ENCODE results near the gene ADORA2A. TPM values are rescaled to one million over a fixed set of nuclear protein-coding genes. Genes with fewer than 3 reads are reported as not detected.

The ADORA2A gene
- total RNA-seq, 1 donor = 3.9 TPM

- no peak overlapping the region for H3K4me3 ChIP-seq (ENCODE audit: low read depth, low read length)
- no peak for TF ChIP-seq CTCF (IDR thresholded peaks at IDR 0.05; ENCODE audit: insufficient read depth, low read depth, low read length)
- no peak for DNase-seq (ENCODE audit: low read depth)
Measured at GRCh38 chr22:24441406-24442351, 14.3 kb downstream of the ADORA2A start.

- H3K4me3 ChIP-seq (ENCODE audit: low read depth, low read length) = no peak overlapping the region
- no peak for DNase-seq (ENCODE audit: low read depth)
- no peak for TF ChIP-seq CTCF (IDR thresholded peaks at IDR 0.05; ENCODE audit: insufficient read depth, low read depth, low read length)
Measured at GRCh38 chr22:24442352-24442744, 14.9 kb downstream of the ADORA2A start.

- H3K4me3 ChIP-seq (ENCODE audit: low read depth, low read length) = no peak overlapping the region
- DNase-seq (ENCODE audit: low read depth) = no peak
- no peak for TF ChIP-seq CTCF (IDR thresholded peaks at IDR 0.05; ENCODE audit: insufficient read depth, low read depth, low read length)
Measured at GRCh38 chr22:24443668-24444067, 16.3 kb downstream of the ADORA2A start.

- no peak for TF ChIP-seq CTCF (IDR thresholded peaks at IDR 0.05; ENCODE audit: insufficient read depth, low read depth, low read length)
- H3K4me3 ChIP-seq (ENCODE audit: low read depth, low read length) = no peak overlapping the region
- no peak for DNase-seq (ENCODE audit: low read depth)
Measured at GRCh38 chr22:24444251-24444650, 16.9 kb downstream of the ADORA2A start.

- no peak for TF ChIP-seq CTCF (IDR thresholded peaks at IDR 0.05; ENCODE audit: insufficient read depth, low read depth, low read length)
Measured at GRCh38 chr22:24444729-24445466, 17.5 kb downstream of the ADORA2A start.

GRCh38 chr22:24445481-24446259, 18.3 kb downstream of the ADORA2A start:
- no peak overlapping the region for H3K4me3 ChIP-seq (ENCODE audit: low read depth, low read length)
- no peak for DNase-seq (ENCODE audit: low read depth)
- no peak for TF ChIP-seq CTCF (IDR thresholded peaks at IDR 0.05; ENCODE audit: insufficient read depth, low read depth, low read length)

More at GRCh38 chr22:24444729-24445466, 17.5 kb downstream of the ADORA2A start:
- H3K4me3 ChIP-seq (ENCODE audit: low read depth, low read length) = no peak overlapping the region
- DNase-seq (ENCODE audit: low read depth) = no peak

Measured in fibroblast of villous mesenchyme (primary cell).